Fibroblast of lung (primary cell): Measurements from ENCODE around the gene CARMIL1. TPM values are rescaled to one million over a fixed set of nuclear protein-coding genes. Genes with fewer than 3 reads are reported as not detected.

Experiments
- DNase-seq, 2 donors: peaks; one replicate each; pipeline versions ENCODE4 v3.0.0 to v3.0.0-alpha.2; 2010; ENCODE audit warnings: low read depth in 2 of 2
- H2AFZ ChIP-seq: 2 replicates; pipeline ENCODE4 v1.5.1; 2012; ENCODE audit warnings: low read length, control low read depth, inconsistent platforms
- H3K27ac ChIP-seq: 2 replicates; pipeline ENCODE4 v1.5.1; 2011; ENCODE audit warnings: low read length, control low read depth; ENCODE audit not compliant: insufficient read depth
- H3K27me3 ChIP-seq: 2 replicates; pipeline ENCODE4 v1.5.1; 2011; ENCODE audit warnings: mild to moderate bottlenecking, low read length; ENCODE audit not compliant: control insufficient read depth, insufficient read depth
- H3K36me3 ChIP-seq: 2 replicates; pipeline ENCODE4 v1.5.1; 2011; ENCODE audit warnings: low read length; ENCODE audit not compliant: control insufficient read depth, insufficient read depth
- H3K4me1 ChIP-seq: 2 replicates; pipeline ENCODE4 v1.5.1; 2011; ENCODE audit warnings: low read length; ENCODE audit not compliant: control insufficient read depth, insufficient read depth; ENCODE audit errors: extremely low read depth
- H3K4me2 ChIP-seq: 2 replicates; pipeline ENCODE4 v1.5.1; 2011; ENCODE audit warnings: low read length, control low read depth; ENCODE audit not compliant: insufficient read depth; ENCODE audit errors: extremely low read depth
- H3K4me3 ChIP-seq, 4 experiments: fragments of 200-600 bp in 1 of 4; sonication (generic) in 1 of 4; replicated peaks in 1 of 4; 2 replicates each; pipeline ENCODE4 v1.5.1; 2011 to 2016; ENCODE audit warnings: low read length in 4 of 4, low read depth in 3 of 4, mild to moderate bottlenecking in 3 of 4, control low read depth in 2 of 4, inconsistent platforms in 1 of 4, mixed read lengths in 1 of 4; ENCODE audit not compliant: insufficient read depth in 1 of 4; ENCODE audit errors: control extremely low read depth in 1 of 4
- H3K79me2 ChIP-seq: 2 replicates; pipeline ENCODE4 v1.5.1; 2012; ENCODE audit warnings: mild to moderate bottlenecking, low read length, inconsistent platforms; ENCODE audit not compliant: control insufficient read depth, insufficient read depth
- H3K9ac ChIP-seq: 2 replicates; pipeline ENCODE4 v1.5.1; 2011; ENCODE audit warnings: mild to moderate bottlenecking, low read length, control low read depth; ENCODE audit not compliant: insufficient read depth
- H3K9me3 ChIP-seq: 2 replicates; pipeline ENCODE4 v1.5.1; 2012; ENCODE audit warnings: low read depth, low read length; ENCODE audit not compliant: control insufficient read depth, insufficient read depth
- H4K20me1 ChIP-seq: 2 replicates; pipeline ENCODE4 v1.5.1; 2011; ENCODE audit warnings: low read length; ENCODE audit not compliant: control insufficient read depth, insufficient read depth; ENCODE audit errors: extremely low read depth
- CTCF ChIP-seq, 2 donors: IDR thresholded peaks in 1 of 2; conservative IDR thresholded peaks in 1 of 2; 1 replicate in 1 of 2; 2 replicates in 1 of 2; pipeline ENCODE4 v1.5.1; 2011 to 2012; ENCODE audit warnings: low read length in 2 of 2, control low read depth in 1 of 2, inconsistent platforms in 1 of 2, low read depth in 1 of 2, mild to moderate bottlenecking in 1 of 2
- EZH2 ChIP-seq: IDR thresholded peaks from 2 replicates; pipeline ENCODE4 v1.5.1; 2012; ENCODE audit warnings: low read length, control low read depth, mild to moderate bottlenecking; ENCODE audit errors: missing control alignments
- polyA plus RNA-seq, 2 donors: library from polyadenylated mRNA; depleted of rRNA in 1 of 2; stranded (reverse) in 1 of 2; unstranded in 1 of 2; fragments of >200 nt; gene quantifications; 2 replicates each; pipeline ENCODE4 v1.2.1, GENCODE V29; 2011 to 2012; ENCODE audit warnings: missing spikeins in 1 of 2
- total RNA-seq: library from RNA; depleted of rRNA; stranded (reverse); fragments of >200 nt; gene quantifications from 2 replicates; pipeline ENCODE4 v1.2.1, GENCODE V29; 2014

The CARMIL1 gene
- total and polyA plus RNA-seq, 2 donors (not counting 1 experiment from before 2014, with no cell fraction given) = 10.2 to 12.5 TPM

DNA sequence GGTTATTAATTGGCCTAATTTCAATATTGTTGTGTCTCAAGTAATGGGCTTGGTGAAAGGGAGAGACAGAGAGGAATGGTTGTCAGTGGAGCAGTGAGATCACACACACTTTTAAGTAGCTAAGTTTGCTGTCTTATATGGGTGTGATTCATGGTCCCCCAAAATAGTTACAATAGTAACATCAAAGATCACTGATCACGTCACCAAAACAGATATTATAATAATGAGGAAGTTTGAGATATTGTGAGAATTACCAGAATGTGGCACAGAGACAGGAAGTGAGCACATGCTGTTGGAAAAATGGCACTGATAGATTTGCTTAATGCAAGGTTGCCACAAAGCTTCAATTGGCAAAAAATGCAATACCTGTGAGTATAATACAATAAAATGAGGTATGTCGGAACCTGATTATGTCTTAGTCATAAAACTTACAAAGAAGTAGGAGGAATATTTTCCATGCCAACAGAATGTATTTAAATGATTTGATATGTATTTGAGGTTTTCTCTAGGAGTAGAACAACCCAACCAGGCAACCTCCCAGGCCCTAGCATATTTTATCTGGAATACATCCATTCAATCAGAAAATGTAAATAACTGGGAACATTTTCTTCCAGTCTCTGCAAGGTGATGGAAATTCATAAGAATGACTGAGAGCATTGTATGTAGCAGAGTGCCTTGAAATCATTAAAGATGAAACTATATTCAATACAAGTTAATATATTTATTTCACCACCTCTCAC lies 167.8 kb downstream of the CARMIL1 start:
- Histone ChIP-seq H3K4me2 (no peak overlapping the region), H3K4me3 (no peak overlapping the region), H3K36me3 (no peaks in the 10 kb centered on the region), H3K4me1 (no peaks in the 10 kb centered on the region), H3K27me3 (no peaks in the 10 kb centered on the region), H3K9me3 (no peaks in the 10 kb centered on the region), H3K27ac (no peak overlapping the region), H3K79me2 (no peaks in the 10 kb centered on the region), H3K9ac (no peak overlapping the region), H4K20me1 (no peaks in the 10 kb centered on the region), H2AFZ (no peak overlapping the region)
- no peak for DNase-seq
- no peak for TF ChIP-seq EZH2
- TF ChIP-seq CTCF (conservative IDR thresholded peaks at IDR 0.05 in 1 of 2, IDR thresholded peaks at IDR 0.05 in 1 of 2; ENCODE audit: low read depth in 1 of 2, low read length in 2 of 2) = no peak

DNA sequence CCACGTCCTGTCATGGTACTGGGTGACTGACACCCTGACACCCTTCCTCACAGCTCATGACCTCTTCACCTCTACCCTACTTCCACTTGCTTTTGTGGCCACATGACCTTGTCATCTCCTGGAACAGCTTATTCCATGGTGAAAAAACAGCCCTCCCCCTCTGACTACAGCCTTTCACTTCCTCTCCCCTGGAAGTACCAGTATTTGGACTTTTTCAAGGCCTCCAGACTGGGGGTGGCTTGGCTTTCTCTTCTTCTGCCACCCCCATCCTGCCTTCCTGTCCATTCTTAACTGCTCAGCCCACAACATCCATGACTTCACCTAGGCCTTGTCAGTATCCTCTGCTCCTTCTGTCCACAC lies 168.4 kb downstream of the CARMIL1 start:
- no peak for TF ChIP-seq CTCF (conservative IDR thresholded peaks at IDR 0.05 in 1 of 2, IDR thresholded peaks at IDR 0.05 in 1 of 2; ENCODE audit: low read depth in 1 of 2, low read length in 2 of 2)
- TF ChIP-seq EZH2 = no peak
- Histone ChIP-seq H3K36me3 (no peaks in the 10 kb centered on the region), H3K79me2 (no peaks in the 10 kb centered on the region), H2AFZ (no peak overlapping the region), H3K4me1 (no peaks in the 10 kb centered on the region), H3K4me2 (no peak overlapping the region), H4K20me1 (no peaks in the 10 kb centered on the region), H3K9me3 (no peaks in the 10 kb centered on the region), H3K4me3 (no peak overlapping the region), H3K27me3 (no peaks in the 10 kb centered on the region), H3K9ac (no peak overlapping the region), H3K27ac (no peak overlapping the region)
- no peak for DNase-seq

- no peak overlapping the region for H2AFZ ChIP-seq
- H3K4me3 ChIP-seq = no peak overlapping the region
- H3K4me2 ChIP-seq = no peak overlapping the region
- TF ChIP-seq CTCF (conservative IDR thresholded peaks at IDR 0.05 in 1 of 2, IDR thresholded peaks at IDR 0.05 in 1 of 2; ENCODE audit: low read depth in 1 of 2, low read length in 2 of 2) (no peak), EZH2 (no peak)
- no peak overlapping the region for H3K27ac ChIP-seq
- H3K4me1 ChIP-seq = no peaks in the 10 kb centered on the region
- H3K27me3 ChIP-seq = no peaks in the 10 kb centered on the region
- no peak for DNase-seq
- no peaks in the 10 kb centered on the region for H3K79me2 ChIP-seq
- no peaks in the 10 kb centered on the region for H3K9me3 ChIP-seq
- H3K36me3 ChIP-seq = no peaks in the 10 kb centered on the region
- no peak overlapping the region for H3K9ac ChIP-seq
- no peaks in the 10 kb centered on the region for H4K20me1 ChIP-seq
Observed at GRCh38 chr6:25448965-25449538, 169.9 kb downstream of the CARMIL1 start.
